Fibroblast of the conjunctiva (primary cell): ENCODE measurements around the gene HARS1.
"Not testable (repeated sequence)": the region's sequence is repeated elsewhere in the genome, so short reads cannot be mapped to it uniquely, and the experiment has no call there.

Experiments
- DNase-seq: peaks from one replicate; pipeline ENCODE4 v3.0.0-alpha.2; 2010; ENCODE audit warnings: low read depth

HARS1 gene

GRCh38 chr5:140633021-140633471 lies 58.1 kb downstream of the HARS1 start, which contains the start of gene CD14:
Gene CD14, minus strand, starts transcription at chr5:140633175. Its CDS starts 104 bp downstream, at chr5:140633071.
- DNase-seq: no peak

DNA sequence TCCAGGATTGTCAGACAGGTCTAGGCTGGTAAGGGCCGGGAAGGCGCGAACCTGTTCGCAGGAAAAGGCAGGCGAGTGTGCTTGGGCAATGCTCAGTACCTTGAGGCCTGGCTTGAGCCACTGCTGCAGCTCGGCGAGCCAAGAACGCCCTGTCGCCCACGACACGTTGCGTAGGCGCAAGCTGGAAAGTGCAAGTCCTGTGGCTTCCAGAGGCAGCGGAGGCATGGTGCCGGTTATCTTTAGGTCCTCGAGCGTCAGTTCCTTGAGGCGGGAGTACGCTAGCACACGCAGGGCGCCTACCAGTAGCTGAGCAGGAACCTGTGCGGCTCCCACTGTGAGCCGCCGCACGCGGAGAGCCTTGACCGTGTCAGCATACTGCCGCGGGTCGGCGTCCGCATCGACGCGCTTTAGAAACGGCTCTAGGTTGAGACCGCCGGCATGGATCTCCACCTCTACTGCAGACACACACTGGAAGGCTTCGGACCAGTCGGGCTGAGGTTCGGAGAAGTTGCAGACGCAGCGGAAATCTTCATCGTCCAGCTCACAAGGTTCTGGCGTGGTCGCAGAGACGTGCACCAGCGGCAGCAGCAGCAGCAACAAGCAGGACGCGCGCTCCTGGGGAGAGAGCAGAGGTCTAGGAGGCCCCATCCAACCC lies 58.7 kb downstream of the HARS1 start:
- no peak for DNase-seq

GRCh38 chr5:140631831-140632365 lies 59.3 kb downstream of the HARS1 start:
- DNase-seq: no peak

GRCh38 chr5:140631036-140631417 lies 60.1 kb downstream of the HARS1 start:
- DNase-seq: no peak

- no peak for DNase-seq
These were observed 60.7 kb downstream of the HARS1 start for GRCh38 chr5:140630292-140631035.

GRCh38 chr5:140628711-140629110 lies 62.5 kb downstream of the HARS1 start:
- DNase-seq: no peak

- no peak for DNase-seq
These were observed 63.2 kb downstream of the HARS1 start for GRCh38 chr5:140627972-140628371.

DNA sequence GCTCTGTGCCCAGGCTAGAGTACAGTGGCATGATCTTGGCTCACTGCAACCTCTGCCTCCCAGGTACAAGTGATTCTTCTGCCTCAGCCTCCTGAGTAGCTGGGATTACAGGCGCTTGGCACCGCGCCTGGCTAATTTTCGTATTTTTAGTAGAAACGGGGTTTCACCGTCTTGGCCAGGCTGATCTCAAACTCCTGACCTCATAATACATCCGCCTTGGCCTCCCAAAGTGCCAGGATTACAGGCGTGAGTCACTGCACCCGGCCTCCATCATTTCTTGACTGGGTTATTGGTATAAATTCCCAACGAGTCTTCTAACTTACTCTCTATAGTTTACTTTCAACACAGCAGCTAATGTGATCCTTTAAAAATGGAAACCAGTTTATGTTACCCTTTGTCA lies 66.3 kb downstream of the HARS1 start:
- not testable (repeated sequence) for DNase-seq
